ENCODE data around the gene MCU.
"Not testable (repeated sequence)": the region's sequence is repeated elsewhere in the genome, so short reads cannot be mapped to it uniquely, and the experiment has no call there.

Gene MCU

DNA sequence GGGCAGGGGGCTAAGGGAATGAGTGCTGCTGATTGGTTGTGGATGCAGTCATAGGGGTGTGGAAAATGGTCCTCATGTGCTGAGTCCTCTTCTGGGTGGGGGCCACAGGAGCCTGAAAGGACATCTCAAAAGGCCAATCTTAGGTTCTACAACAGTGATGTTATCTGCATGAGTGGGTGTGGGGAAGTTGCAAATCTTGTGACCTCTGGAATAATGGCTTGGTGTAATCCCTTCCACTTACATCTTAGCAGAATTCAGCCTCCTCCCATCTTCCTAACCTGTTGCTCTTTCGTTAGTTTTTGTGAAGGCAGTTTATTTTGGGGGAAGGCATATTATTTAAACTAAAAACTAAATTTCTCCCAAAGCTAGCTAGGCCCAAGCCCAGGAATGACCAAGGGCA lies 159.6 kb downstream of the MCU start:
- DNase-seq = no peak

DNA sequence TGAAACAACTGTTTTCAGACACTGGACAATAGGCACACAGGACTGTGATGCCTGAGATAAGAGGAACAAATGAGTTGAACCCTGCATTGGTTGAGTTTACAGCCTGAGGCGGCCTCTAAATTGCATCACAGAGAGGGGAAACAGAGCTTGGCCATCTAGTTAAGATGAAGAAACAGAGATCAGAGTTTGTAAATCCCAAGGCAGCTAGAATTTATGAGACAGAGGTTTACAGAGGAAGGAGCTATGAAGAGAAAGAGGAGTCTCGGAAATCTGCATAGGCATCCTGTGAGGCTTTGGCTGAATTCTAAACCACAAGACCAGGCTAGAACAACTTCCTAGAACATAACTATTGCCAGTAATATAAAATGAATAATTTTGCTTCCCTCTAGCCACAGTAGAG lies 160.6 kb downstream of the MCU start:
- DNase-seq = no peak

DNA sequence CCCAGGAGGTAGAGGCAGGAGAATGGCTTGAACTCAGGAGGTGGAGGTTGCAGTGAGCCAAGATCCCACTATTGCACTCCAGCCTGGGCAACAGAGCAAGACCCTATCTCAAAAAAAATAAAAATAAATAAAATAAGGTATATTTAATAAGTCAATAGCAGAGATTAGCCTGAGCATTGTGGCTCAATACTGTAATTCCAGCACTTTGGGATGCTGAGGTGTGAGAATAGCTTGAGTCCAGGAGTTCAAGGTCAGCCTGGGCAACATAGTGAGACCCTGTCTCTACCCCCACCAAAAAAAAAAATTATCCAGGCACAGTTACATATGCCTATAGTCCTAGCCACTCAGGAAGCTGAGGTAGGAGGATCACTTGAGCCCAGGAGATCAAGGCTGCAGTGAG lies 163.2 kb downstream of the MCU start:
- DNase-seq = no peak

DNA sequence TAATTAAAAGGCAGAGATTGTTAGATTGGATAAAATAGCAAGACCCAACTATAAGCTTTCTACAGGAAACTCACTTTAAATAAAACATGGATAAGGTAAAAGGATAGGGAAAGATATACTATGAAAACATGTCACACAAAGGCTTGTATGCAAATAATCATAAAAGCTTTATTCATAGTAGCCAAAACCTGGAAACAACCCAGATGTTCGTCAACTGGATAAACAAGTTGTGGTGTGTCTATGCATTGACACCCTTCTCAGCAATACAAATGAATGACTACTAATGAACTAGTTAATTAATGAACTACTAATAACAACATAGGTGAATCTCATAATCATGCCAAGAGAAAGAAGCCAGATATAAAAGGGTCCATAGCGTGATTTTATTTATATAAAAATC lies 163.8 kb downstream of the MCU start:
- DNase-seq = no peak

DNA sequence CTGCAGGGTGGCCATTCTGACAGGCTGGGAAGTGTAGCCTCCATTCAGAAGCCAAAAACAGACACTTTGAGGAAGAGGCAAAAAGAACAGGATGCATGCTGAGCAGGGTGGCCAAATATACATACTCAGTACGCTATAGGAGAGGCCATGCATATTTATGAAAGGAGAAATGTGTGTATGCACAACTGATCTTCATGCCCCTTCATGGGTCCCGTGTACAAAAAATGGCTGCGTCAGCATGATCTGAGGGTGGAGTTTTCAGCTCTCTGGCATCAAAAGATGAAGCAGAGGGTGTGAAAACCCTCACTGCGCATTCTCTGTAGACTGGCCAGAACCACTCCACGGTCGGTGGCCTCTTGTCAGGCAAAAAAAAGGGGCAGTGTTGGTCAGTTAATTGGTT lies 166.1 kb downstream of the MCU start:
- no peak for DNase-seq

DNA sequence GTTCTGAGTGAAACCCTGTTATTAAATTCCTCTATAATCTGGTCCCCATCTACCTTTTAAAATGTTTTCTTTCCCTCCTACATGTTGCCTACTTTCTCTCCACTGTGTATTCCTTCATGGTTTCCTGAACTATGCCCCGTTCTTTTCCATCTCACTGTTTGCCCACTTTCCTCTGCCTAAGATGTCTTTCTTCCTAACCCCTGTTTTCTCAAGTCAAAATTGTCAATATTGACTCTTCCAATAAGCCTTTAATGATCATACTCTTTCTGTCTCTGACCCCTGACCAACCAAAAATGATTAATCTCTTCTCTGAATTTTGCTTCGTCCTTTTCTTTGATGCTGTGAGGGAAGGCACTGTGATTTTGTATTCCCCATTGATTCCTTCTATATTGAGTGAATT lies 171.0 kb downstream of the MCU start:
- no peak for DNase-seq

DNA sequence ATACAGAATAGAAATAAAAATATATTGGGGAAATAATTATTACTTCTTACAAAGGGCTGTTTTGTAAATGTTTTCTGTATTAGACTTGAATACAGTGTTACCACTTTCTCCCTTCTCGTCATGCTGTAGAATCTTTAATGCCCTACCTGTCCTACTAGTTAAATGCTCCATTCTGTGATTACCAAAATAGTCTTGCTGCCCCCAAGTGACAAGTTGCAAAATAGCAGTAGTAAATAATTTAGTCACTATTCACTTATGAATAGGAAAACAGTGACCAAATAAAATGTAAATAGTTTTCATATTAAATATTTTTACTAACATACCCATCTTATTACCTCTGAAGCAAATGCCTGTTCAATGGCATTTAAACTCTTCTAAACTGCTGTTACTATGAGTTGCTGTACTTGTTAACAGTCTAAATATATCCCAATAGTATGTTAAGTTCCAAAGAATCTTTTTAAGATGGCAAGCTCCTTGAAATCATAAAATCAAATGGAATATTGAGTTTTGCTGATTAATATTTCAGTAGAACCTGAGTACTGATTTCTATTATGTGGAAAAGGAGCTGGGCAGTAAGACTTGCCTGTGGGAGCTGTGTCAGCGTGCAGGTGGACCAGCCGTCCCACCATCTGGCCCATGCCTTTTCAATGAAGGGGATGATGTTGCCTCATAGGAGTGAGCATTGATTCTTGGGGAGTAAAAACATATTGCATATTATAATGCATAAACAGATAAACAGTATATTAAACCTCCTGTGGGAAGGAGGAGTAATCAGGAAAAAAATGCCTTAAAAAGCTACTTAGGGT lies 183.5 kb downstream of the MCU start:
- no peak for DNase-seq

DNA sequence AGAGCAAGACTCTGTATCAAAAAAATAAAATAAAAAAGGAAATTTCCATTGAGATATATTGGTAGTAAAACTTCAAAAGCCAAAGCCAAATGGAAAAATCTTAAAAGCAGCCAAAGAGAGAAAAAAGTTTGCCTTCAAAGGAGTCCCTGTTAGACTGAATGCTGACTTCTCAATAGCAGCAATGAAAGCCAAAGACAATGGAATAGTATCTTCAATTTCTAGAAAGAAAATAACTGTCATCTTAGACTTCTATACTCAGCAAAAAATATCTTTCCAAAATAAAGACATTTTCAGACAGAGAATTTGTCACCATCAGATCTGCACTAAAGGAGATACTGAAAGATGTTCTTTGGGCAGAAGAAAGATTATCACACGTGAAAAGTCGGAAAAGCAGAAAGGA lies 187.3 kb downstream of the MCU start:
- DNase-seq = no peak

DNA sequence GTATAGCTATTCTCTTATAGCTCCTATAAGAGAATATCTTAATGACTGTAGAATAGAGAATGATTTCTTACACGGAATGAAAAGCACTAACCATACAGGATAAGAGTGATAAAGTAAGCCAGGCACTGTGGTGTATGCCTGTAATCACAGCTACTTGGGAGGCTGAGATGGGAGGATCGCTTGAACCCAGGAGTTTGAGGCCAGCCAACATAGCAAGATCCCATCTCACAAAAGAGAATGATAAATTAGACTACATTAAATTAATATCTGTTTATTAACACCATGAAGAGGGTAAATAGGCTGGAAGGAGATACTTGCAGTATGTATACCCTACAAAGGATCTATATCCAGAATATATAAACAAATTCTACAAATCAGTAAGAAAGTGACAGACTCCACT lies 189.3 kb downstream of the MCU start:
- no peak for DNase-seq

DNA sequence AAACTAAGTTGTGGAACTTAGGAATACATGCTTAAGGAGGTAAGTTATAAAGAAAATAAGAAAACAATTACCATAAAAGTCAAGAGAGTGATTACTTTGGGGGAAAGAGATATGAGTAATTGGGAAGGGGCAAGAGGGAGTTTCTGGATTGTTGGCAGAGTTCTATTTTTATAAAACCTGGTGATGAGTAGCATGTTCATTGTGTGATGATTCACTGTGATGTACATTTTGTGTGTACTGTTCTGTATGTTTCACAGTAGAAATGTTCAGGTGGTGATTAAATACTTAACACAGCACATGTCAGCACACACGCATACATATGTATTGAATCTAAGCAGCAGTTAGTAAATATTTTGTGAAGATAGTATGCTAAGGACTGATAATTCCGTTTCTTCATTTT lies 191.9 kb downstream of the MCU start:
- DNase-seq = no peak

DNA sequence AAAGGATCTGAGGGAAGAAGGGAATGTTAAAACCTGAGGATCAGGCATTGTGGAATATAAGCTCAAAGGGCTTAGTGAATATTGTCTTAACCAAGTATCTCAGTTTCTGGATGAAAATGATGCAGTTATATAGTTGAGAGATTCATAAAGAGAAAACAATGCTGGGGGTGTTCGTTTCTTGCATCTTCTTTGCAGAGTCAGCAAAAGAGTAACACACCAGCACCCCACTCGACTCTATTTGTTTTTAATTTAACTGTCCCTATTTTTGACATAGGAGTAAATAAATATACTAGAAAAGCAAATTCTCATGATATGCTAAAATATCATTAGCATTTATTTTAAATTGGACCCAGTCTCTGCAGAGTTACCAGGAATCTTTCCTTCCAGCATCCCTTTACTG lies 194.0 kb downstream of the MCU start:
- no peak for DNase-seq

DNA sequence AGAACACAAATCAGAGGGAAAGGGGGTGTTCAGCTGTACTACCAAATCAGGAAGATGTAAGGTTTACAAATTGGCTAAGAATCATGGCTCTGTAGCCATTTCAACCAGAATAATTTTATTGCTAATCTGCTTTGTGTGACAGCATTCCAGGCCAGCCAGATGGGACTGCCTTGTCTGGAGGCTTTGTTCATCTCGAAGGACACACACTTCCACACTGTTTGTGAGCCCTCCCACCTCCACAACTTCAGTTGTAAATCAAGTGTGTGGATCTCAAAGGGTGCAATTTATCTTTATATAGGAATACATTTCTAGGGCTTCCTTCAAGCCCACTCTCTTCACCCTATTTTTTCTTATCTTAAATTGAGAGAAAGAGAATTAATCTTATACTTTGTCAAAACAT lies 194.7 kb downstream of the MCU start:
- no peak for DNase-seq

DNA sequence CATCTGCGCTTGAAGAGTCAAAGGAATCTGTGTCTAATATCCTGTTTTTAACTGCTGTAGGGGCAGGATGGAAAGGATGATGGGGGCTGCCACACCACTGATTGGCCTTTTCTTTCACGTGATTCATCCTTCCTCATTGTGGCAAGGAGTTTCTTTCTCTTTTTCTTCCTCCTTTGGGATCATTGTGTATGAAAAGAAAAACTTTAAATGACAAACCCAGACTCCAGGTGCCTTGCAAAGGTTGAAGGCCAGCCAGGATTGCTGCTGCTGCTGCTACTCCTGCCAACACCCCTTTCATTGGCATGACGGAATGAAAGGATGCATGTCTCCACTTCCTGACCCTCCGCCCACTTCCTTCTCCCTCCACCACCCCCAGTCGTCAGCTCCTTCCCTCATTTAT lies 195.1 kb downstream of the MCU start:
- DNase-seq = no peak

DNA sequence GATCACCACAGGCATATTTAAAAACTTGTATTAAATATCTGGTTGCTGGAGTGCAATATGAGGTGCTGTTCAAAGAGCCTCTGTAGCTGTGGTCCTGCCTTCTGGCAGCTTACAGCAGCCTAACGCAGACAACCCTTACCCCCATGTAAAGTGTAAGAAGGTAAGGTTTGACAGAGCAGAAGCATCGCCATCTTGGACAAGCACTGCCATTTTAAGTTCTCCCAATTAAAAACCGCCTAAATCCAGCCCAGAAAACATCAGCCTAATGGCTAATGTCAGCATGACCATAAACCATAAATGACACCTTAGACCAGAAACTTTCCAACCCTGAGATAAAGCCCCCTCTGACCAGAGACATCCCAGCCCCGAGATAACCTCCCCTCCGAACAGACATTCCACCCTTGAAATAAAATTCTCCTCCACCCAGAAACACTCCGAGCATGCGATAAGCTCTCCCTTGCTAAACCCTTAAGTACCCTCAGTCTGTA lies 196.3 kb downstream of the MCU start:
- no peak for DNase-seq

DNA sequence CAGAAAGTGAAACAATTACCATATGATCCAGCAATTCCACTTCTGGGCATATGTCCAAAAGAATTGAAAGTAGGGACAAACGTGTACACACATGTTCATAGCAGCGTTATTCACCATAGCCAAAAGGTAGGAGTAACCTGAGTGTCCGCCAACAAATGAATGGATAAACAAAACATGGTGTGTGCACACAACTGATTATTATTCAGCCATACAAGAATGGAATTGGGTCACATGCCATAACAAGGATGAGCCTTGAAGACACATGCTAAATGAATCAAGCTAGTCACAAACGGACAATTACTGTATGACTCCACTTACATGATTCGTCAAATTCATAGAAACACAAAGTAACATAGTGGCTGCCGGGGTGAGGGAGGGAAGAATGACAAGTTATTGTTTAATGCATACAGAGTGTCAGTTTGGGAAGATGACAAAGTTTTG lies 197.5 kb downstream of the MCU start:
- DNase-seq = no peak

DNA sequence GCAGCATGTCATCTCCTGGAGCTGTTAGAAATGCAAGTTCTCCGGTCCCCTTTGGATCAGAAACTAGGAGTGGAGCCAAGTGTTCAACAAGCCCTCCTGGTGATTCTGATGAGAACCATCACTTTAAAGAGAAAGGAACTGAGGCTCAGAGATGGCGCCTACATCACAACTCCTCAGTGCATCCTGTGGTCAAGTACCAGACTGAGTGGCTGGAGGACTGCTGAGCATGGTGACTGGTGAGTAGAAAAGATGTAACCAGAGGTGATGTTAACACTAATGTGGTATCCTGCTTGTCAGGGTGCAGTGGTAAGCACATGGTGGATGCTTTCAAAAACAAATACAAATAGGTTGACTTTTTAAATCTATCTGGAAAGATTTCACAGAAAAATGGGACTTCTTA lies 198.1 kb downstream of the MCU start:
- no peak for DNase-seq

DNA sequence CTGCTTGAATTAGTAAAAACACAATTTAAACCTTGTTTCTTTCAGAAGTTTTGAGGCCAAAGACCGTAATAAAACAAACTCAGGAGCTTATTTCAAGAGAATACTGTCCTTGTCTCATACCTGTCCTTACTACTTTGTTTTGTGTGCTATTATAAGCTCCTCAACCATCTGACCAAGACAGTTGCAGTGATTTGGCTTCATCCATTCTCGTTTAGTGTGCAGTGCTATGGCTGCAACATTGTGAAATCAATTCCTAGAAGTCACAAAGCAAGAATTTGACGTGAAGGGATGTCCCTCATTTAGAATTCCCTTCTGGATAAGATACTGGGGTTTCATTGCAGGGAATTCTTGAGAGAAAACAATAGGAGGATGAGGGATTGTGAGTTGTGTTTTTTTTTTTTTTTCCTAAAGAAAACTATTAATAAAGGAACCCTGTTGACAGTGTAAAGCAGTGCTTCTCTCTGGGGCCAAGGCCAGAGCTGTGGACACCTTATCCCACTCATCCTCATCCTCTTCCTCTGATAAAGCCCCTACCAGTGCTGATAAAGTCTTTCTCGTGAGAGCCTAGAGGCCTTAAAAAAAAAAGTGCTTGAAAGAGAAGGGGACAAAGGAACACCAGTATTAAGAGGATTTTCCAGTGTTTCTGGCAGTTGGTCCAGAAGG lies 201.3 kb downstream of the MCU start, which contains the start of gene OIT3:
OIT3 (plus strand) TSS at position 604 of the 663 bp plus-strand sequence. CDS start 60 bp downstream, outside the sequence.
- no peak for DNase-seq

DNA sequence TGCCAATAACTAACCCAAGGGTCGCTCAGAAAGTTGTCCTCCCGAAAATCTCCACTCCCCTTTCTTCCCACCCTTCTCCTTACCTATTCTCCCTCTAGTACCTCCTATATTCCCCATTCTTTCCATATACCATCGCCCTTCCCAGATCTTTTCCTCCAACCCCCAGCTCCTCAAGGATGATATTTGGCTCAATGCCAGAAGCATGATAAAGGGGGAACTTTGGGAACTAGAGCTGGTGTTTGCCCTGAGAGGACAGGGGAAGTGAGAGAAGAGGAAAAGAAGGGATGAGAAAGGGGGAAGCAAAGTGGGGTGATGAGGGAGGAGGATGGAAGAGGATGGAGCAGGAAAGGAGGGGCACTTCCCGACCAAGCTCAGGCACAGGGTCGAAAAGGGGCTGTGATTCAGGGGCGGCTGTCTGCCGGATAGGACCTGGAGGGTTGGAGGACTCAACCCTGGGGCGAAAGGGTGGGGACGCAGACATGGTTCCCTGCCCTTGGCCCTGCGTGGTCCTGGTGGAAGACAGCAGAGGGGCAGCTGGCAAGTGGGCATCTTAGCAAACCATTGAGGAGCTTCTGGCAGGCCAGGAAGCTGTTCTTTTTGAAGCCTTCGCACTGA lies 203.4 kb downstream of the MCU start:
- DNase-seq = no peak

DNA sequence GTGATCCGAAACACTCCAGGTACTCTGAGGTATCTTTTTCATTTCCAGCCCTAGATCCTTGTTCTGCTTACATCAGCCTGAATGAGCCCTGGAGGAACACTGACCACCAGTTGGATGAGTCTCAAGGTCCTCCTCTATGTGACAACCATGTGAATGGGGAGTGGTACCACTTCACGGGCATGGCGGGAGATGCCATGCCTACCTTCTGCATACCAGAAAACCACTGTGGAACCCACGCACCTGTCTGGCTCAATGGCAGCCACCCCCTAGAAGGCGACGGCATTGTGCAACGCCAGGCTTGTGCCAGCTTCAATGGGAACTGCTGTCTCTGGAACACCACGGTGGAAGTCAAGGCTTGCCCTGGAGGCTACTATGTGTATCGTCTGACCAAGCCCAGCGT lies 206.7 kb downstream of the MCU start:
- no peak for DNase-seq

DNA sequence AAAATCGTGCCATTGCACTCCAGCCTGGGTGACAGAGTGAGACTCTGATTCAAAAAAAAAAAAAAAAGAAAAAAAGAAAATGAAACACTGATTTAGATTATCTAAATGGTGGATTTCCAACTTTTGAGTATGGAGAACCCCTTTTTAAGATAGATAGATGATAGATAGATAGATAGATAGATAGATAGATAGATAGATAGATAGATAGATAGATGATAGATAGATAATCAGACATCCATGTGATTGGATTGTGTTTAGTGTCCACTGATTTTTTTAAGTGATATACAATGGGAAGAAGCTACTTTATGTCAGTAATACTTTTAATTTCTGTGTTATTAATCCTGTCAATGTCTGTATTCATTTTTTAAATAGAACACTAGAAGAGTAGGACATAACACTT lies 207.6 kb downstream of the MCU start:
- no peak for DNase-seq

DNA sequence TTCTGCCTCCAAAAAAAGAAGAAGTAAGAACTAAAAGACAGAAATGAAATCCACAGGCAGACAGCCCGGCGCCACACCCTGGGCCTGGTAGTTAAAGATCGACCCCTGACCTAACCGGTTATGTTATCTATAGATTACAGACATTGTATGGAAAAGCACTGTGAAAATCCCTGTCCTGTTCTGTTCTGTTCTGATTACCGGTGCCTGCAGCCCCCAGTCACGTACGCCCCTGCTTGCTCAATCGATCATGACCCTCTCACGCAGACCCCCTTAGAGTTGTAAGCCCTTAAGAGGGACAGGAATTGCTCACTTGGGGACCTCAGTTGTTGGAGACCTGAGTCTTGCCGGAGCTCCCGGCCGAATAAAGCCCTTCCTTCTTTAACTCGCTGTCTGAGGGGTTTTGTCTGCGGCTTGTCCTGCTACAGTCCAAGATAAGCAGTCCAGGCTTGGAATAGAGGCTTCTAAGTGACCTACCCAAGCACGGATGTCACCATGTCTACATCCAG lies 212.1 kb downstream of the MCU start:
- not testable (repeated sequence) for DNase-seq

DNA sequence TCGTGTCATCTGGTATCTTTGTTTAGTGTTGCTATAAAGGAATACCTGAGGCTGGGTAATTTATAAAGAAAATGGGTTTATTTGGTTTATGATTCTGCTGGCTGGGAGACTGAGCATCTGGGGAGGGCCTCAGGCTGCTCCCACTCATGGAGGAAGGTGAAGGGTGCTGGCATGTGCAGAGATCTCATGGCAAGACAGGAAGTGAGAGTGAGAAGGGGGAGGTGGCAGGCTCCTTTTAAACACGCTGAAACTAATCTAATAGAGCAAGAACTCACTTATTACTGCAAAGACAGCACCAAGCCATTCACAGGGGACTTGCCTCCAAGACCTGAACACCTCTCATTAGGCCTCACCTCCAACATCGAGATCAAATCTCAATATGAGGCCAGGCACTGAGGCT lies 212.9 kb downstream of the MCU start:
- no peak for DNase-seq

DNA sequence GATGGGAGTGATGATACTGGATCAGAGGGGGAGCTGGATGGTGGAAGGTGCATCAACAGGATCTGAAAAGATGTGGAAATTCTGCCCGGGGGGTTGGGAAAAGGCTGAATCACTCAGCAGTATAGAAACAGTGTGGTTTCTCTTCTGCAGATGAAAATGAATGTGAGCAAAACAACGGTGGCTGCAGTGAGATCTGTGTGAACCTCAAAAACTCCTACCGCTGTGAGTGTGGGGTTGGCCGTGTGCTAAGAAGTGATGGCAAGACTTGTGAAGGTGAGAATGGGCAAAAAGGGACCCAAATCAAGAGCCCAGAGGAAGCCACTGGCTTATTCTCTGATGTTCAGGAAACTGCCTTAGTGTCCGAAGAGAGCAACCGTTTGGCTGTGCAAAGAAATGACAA lies 214.5 kb downstream of the MCU start:
- DNase-seq = no peak

DNA sequence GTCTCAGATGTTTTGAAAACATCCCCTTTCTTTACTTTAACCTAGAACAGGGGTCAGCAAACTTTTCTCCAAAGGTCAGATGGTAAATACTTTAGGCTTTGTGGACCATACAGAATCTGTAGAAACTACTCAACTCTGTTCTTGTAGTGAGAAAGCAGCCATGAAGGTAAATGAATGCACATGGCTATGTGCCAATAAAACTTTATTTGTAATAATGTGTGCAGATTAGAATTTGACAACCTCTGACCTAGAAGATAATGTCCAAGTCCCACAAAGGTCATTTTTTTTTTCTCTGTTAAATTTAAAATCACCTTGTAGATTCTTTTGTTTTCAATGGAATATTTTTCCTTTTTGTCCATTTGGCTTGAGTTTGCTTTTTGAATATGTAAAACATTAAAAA lies 218.8 kb downstream of the MCU start:
- no peak for DNase-seq
